ENCODE measurements around the gene SPDYE4. TPM values are rescaled to one million over a fixed set of nuclear protein-coding genes. Genes with fewer than 3 reads are reported as not detected.

Gene SPDYE4
- total RNA-seq, 2 experiments from 2014 or later = not detected

Other genes with a start within 250 kb of the SPDYE4 start
- gene MYH10, start 127.8 kb downstream of the SPDYE4 start, total RNA-seq = 10 to 100 TPM; 13.1 to 13.4 TPM
- not detected for gene CCDC42, start 13.7 kb downstream of the SPDYE4 start, total RNA-seq
- gene MFSD6L, start 40.8 kb upstream of the SPDYE4 start, total RNA-seq = not detected
- gene PIK3R6, start 109.1 kb upstream of the SPDYE4 start, total RNA-seq = under 1 TPM; 0.12 to 0.22 TPM
- gene PIK3R5, start 207.2 kb upstream of the SPDYE4 start, total RNA-seq = 10 to 100 TPM; 15.9 to 18.1 TPM

Measured in activated naive CD4-positive, alpha-beta T cell treated with anti-CD3 and anti-CD28 coated beads for 36 hours (primary cell).